Activated CD4-positive, alpha-beta T cell treated with anti-CD3 and anti-CD28 coated beads, Interleukin-2, amount 10 ng/mL, durations not matched to agents 7 days and 5 days (primary cell): ENCODE data around the gene NSFL1C. TPM values are rescaled to one million over a fixed set of nuclear protein-coding genes. Genes with fewer than 3 reads are reported as not detected.
"Not testable (repeated sequence)": the region's sequence is repeated elsewhere in the genome, so short reads cannot be mapped to it uniquely, and the experiment has no call there.

ENCODE experiments used
- CTCF ChIA-PET: fragments of 350-600 bp; sonication (Branson Sonifier 250); formaldehyde crosslinking; loops from one replicate; lab custom pipeline; 2021; ENCODE audit warnings: antibody characterized with exemption; lab: Charles Lee
- POLR2A ChIA-PET: fragments of 350-600 bp; sonication (Branson Sonifier 250); formaldehyde crosslinking; loops from one replicate; lab custom pipeline; 2021; ENCODE audit warnings: antibody characterized with exemption; lab: Charles Lee
- DNase-seq: peaks from one replicate; pipeline ENCODE4 v3.0.0-alpha.2; 2020
- H3K27ac Mint-ChIP-seq: one replicate; pipeline ENCODE4 v1.8.0; 2021; ENCODE audit warnings: mild to moderate bottlenecking, moderate library complexity, mixed read lengths
- H3K27me3 Mint-ChIP-seq: one replicate; pipeline ENCODE4 v1.8.0; 2021; ENCODE audit warnings: mixed read lengths
- H3K36me3 Mint-ChIP-seq: one replicate; pipeline ENCODE4 v1.8.0; 2021; ENCODE audit warnings: low read depth, mixed read lengths
- H3K4me1 Mint-ChIP-seq: one replicate; pipeline ENCODE4 v1.8.0; 2021; ENCODE audit warnings: mixed read lengths
- H3K4me3 Mint-ChIP-seq: one replicate; pipeline ENCODE4 v1.8.0; 2021; ENCODE audit warnings: mild to moderate bottlenecking, moderate library complexity, mixed read lengths
- H3K9me3 Mint-ChIP-seq: one replicate; pipeline ENCODE4 v1.8.0; 2021; ENCODE audit warnings: mixed read lengths
- total RNA-seq, 2 experiments: library from RNA; stranded (reverse); gene quantifications; one replicate each; pipeline ENCODE4 v1.2.3, GENCODE V29; 2021

The NSFL1C gene
- 10 to 100 TPM; 56.5 to 64.8 TPM for total RNA-seq

DNA sequence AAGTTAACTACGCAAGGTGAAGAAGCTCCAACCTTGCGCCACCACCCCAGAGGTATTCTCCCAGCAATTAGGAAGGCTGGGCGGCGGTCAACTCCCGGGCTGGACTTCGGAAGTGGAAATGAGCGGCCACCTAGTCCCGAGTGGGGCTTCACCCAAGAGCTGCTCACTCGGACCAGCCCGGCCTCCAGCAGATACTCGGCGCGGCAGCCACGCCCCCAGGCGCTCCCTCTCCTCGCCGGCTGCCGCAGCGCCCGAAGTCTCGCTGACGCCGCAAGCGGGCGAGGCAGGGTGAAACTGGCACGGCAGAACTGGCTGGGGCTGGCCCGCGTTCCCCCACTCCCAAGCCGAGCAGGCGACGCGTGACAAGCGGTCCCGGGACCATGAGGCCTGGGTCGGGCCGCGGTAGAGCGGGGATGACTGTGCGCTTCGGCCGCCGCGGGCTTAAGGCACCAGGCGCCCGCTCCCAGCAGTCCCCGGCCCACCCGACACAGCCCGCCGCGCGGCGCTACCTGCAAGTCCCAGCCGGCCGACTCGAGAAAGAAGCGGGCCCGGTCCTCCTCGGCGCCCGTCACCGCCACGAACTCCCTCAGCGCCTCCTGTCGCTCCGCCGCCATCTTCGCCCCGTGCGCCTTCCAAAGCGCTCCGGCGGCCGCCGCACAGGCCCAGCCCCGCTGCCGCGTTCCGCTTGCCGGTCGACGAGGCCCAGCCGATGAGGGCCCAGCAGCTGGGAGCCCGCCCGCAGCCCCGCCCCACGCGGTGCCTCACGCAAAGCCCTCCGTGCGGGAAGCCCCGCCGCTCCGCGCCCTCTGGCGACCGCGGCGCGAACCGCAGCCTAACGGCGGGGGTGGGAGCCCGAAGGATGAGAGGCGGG lies at the start of gene NSFL1C:
TSS of gene NSFL1C (minus strand) at position 639 of the 871 bp plus-strand sequence. CDS start at position 614, 25 bp downstream.
- peak within 1 kb of the TSS; percentile 80 for H3K27ac Mint-ChIP-seq

GRCh38 chr20:1513801-1514200 lies 47.2 kb upstream of the NSFL1C start:
- no peaks in the 10 kb centered on the region for H3K36me3 Mint-ChIP-seq
- no peaks in the 10 kb centered on the region for H3K4me1 Mint-ChIP-seq
- ChIA-PET POLR2A (no interaction called here), CTCF (no interaction called here)
- no peak overlapping the region for H3K27ac Mint-ChIP-seq
- no peak overlapping the region for H3K4me3 Mint-ChIP-seq
- peaks cover 16% of the 10 kb centered on the region for H3K27me3 Mint-ChIP-seq
- H3K9me3 Mint-ChIP-seq = peaks cover 13% of the 10 kb centered on the region
- DNase-seq = no peak

More for the DNA sequence above, at the start of gene NSFL1C:
- Mint-ChIP-seq H3K4me3 (peak within 1 kb of the TSS; percentile 81), H3K36me3 (peaks cover 6% of the 10 kb centered on the region), H3K27me3 (peaks cover 16% of the 10 kb centered on the region), H3K4me1 (peaks cover 48% of the 10 kb centered on the region), H3K9me3 (no peaks in the 10 kb centered on the region)
- ChIA-PET CTCF (interaction anchor here (0.6 to 2.7 kb wide), 26 partner anchors 9 to 346 kb away, joined by 3 to 13 read pairs (median 3); partner anchors contain the start of gene FKBP1A), POLR2A (no interaction called here)
- DNase-seq = peak; percentile 96

- Mint-ChIP-seq H3K9me3 (peaks cover 10% of the 10 kb centered on the region), H3K27ac (no peak overlapping the region), H3K27me3 (peaks cover 23% of the 10 kb centered on the region), H3K36me3 (no peaks in the 10 kb centered on the region), H3K4me3 (no peak overlapping the region), H3K4me1 (no peaks in the 10 kb centered on the region)
- POLR2A ChIA-PET = no interaction called here
- DNase-seq = peak; percentile 51
- CTCF ChIA-PET = interaction anchor here (0.9 to 3.1 kb wide), 8 partner anchors 9 to 268 kb away, joined by 3 to 17 read pairs (median 4); no protein-coding TSS in a partner anchor
Observed at GRCh38 chr20:1509237-1509636, 42.6 kb upstream of the NSFL1C start.

DNA sequence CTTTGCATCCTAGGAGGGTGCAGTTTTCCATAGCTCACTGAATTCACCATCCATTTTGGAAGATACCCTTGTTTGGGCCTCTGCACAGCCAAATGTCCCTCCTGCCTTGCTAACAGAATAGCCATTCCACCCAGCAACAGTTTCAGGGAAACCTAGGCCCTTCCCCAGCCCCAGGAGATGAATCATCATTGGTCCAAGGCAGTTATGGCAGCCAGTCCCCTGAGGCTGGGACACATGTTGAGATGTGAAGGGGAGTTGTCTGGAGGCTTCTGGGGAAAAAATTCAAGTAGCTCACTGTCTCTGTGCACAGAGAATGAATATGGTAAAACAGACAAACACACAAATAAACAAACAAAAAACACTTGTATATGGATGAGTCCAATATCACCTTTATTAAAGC lies 41.9 kb upstream of the NSFL1C start:
- Mint-ChIP-seq H3K27me3 (peaks cover 21% of the 10 kb centered on the region), H3K36me3 (no peaks in the 10 kb centered on the region), H3K4me1 (peaks cover 2% of the 10 kb centered on the region), H3K4me3 (no peak overlapping the region), H3K9me3 (peaks cover 8% of the 10 kb centered on the region), H3K27ac (no peak overlapping the region)
- CTCF ChIA-PET = interaction anchor here (0.9 to 3.1 kb wide), 8 partner anchors 8 to 269 kb away, joined by 3 to 17 read pairs (median 4); partner anchors contain the start of gene NSFL1C
- DNase-seq = no peak
- POLR2A ChIA-PET = no interaction called here

GRCh38 chr20:1507276-1507675 lies 40.6 kb upstream of the NSFL1C start:
- POLR2A ChIA-PET = no interaction called here
- H3K27me3 Mint-ChIP-seq = peaks cover 24% of the 10 kb centered on the region
- peaks cover 4% of the 10 kb centered on the region for H3K4me1 Mint-ChIP-seq
- no peak overlapping the region for H3K27ac Mint-ChIP-seq
- no peak overlapping the region for H3K4me3 Mint-ChIP-seq
- CTCF ChIA-PET = interaction anchor here (0.5 to 2.8 kb wide), 4 partner anchors 23 to 692 kb away, joined by 3 to 8 read pairs (median 4); partner anchors contain the start of gene NSFL1C
- H3K9me3 Mint-ChIP-seq = no peaks in the 10 kb centered on the region
- H3K36me3 Mint-ChIP-seq = no peaks in the 10 kb centered on the region
- DNase-seq = no peak

DNA sequence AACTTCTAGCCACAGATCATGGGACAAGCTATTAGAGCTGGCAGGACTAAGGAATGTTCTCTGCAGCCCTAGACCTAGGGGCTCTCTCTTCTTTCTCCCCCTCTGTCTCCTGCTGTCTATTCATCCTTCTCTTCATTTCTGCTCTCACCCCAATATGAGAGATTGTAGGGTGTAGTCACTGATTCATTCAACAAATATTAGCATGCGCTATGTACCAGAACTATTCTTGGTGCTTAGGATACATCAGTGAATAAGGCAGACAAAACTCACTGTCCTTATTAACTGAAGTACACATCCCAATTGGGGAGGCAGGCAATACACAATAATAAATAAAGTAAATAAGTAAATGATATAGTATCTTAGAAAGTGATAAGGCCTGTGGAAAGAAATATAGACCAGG lies 39.2 kb upstream of the NSFL1C start:
- Mint-ChIP-seq H3K4me3 (no peak overlapping the region), H3K27ac (no peak overlapping the region), H3K4me1 (peaks cover 4% of the 10 kb centered on the region), H3K36me3 (no peaks in the 10 kb centered on the region), H3K27me3 (peaks cover 23% of the 10 kb centered on the region), H3K9me3 (no peaks in the 10 kb centered on the region)
- CTCF ChIA-PET = interaction anchor here (1.1 to 2.8 kb wide), 3 partner anchors 30 to 39 kb away, joined by 3 to 8 read pairs (median 5); partner anchors contain the start of gene NSFL1C
- no peak for DNase-seq
- POLR2A ChIA-PET = no interaction called here

- no peaks in the 10 kb centered on the region for H3K9me3 Mint-ChIP-seq
- H3K36me3 Mint-ChIP-seq = no peaks in the 10 kb centered on the region
- H3K27me3 Mint-ChIP-seq = peaks cover 25% of the 10 kb centered on the region
- no peak for DNase-seq
- CTCF ChIA-PET = interaction anchor here (2.2 kb wide), 1 partner anchor 271 kb away, joined by 9 read pairs; no protein-coding TSS in a partner anchor
- POLR2A ChIA-PET = no interaction called here
- H3K4me1 Mint-ChIP-seq = peaks cover 7% of the 10 kb centered on the region
- H3K4me3 Mint-ChIP-seq = no peak overlapping the region
- H3K27ac Mint-ChIP-seq = no peak overlapping the region
Observed at GRCh38 chr20:1505361-1505760, 38.7 kb upstream of the NSFL1C start.

GRCh38 chr20:1503564-1504227 lies 37.0 kb upstream of the NSFL1C start:
- peaks cover 8% of the 10 kb centered on the region for H3K4me1 Mint-ChIP-seq
- CTCF ChIA-PET = interaction anchor here (0.6 to 2.2 kb wide), 14 partner anchors 8 to 598 kb away, joined by 3 to 9 read pairs (median 4); partner anchors contain the start of gene NSFL1C
- no peak overlapping the region for H3K27ac Mint-ChIP-seq
- H3K27me3 Mint-ChIP-seq = peaks cover 31% of the 10 kb centered on the region
- H3K36me3 Mint-ChIP-seq = no peaks in the 10 kb centered on the region
- POLR2A ChIA-PET = no interaction called here
- DNase-seq = peak; percentile 84
- H3K4me3 Mint-ChIP-seq = no peak overlapping the region
- H3K9me3 Mint-ChIP-seq = no peaks in the 10 kb centered on the region

DNA sequence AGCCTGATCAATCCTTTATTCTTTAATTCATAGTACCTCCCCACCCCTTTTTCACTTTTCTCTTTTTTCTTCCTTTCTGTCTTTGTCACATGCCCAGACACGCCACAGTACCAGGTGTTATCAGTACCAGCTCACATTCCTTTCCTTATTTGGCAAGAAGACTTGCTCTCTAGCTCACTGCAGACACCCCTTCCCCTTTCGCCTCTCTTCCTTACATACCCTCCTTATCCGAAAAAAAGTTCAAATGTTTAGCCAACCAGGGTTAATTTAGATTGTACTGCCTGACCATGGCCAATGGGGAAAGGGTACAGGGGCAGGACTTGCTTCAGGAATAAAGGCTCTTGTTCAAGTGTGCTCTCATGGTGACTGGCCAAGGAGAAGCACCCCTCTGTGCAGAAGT lies 33.8 kb upstream of the NSFL1C start:
- H3K9me3 Mint-ChIP-seq = no peaks in the 10 kb centered on the region
- no peak overlapping the region for H3K27ac Mint-ChIP-seq
- POLR2A ChIA-PET = no interaction called here

DNA sequence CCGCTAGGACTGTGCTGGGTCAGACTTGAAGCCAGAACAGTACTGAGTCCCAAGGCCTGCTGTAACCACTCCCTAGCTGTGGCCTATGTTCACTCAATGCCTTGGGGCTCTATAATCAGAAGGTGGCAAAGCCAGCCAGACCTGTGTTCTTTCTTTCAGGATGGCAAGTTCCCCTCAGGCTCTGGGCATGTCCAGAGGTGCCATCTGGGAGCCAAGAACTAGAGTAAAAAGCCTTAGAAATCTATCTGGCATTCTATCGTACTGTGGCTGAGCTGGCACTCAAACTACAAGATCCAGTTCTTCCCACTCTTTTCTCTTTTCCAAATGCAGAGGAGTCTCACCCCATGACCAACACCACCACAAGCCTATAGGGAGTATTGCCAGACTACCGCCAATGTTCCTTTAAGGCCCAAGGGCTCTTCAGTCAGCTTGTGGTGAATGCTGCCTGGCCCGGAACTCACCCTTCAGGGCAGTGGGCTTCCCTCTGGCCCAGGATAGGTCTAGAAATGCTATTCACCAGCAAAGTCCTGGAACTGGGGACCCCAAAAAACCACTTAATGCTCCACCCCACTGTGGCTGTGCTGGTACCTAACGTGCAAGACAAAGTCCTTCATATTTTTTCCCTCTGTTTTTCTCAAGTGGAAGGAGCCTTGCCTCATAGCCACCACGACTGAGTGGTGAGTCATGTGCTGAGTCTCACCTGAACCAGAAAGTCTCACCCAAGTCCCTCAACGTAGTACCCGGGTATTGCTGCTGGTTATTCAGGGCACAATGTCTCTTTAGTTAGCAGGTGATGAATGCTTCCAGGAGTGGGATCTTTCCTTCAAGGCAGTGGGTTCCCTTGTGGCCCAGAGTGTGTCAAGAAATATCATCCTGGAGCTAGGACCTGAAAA lies 33.1 kb upstream of the NSFL1C start:
- ChIA-PET CTCF (interaction anchor here (1.1 kb wide), 2 partner anchors 9 to 235 kb away, joined by 3 to 4 read pairs; no protein-coding TSS in a partner anchor), POLR2A (no interaction called here)
- no peak overlapping the region for H3K4me3 Mint-ChIP-seq
- H3K4me1 Mint-ChIP-seq = peaks cover 8% of the 10 kb centered on the region
- H3K27me3 Mint-ChIP-seq = peaks cover 54% of the 10 kb centered on the region
- H3K9me3 Mint-ChIP-seq = no peaks in the 10 kb centered on the region
- no peak overlapping the region for H3K27ac Mint-ChIP-seq
- H3K36me3 Mint-ChIP-seq = no peaks in the 10 kb centered on the region
- DNase-seq = no peak

More for the DNA sequence above, 33.8 kb upstream of the NSFL1C start:
- peaks cover 8% of the 10 kb centered on the region for H3K4me1 Mint-ChIP-seq
- H3K4me3 Mint-ChIP-seq = no peak overlapping the region
- DNase-seq = no peak
- CTCF ChIA-PET = interaction anchor here (1.1 kb wide), 2 partner anchors 8 to 234 kb away, joined by 3 to 4 read pairs; no protein-coding TSS in a partner anchor
- H3K36me3 Mint-ChIP-seq = no peaks in the 10 kb centered on the region
- peaks cover 49% of the 10 kb centered on the region for H3K27me3 Mint-ChIP-seq

- POLR2A ChIA-PET, H3K36me3 Mint-ChIP-seq, H3K4me3 Mint-ChIP-seq, H3K27ac Mint-ChIP-seq, H3K9me3 Mint-ChIP-seq, DNase-seq: not testable (repeated sequence)
- H3K4me1 Mint-ChIP-seq = peaks cover 13% of the 10 kb centered on the region
- CTCF ChIA-PET = interaction anchor here (0.8 kb wide), 1 partner anchor 21 kb away, joined by 3 read pairs; no protein-coding TSS in a partner anchor
- H3K27me3 Mint-ChIP-seq = peaks cover 63% of the 10 kb centered on the region
Observed at GRCh38 chr20:1497371-1497770, 30.7 kb upstream of the NSFL1C start.

DNA sequence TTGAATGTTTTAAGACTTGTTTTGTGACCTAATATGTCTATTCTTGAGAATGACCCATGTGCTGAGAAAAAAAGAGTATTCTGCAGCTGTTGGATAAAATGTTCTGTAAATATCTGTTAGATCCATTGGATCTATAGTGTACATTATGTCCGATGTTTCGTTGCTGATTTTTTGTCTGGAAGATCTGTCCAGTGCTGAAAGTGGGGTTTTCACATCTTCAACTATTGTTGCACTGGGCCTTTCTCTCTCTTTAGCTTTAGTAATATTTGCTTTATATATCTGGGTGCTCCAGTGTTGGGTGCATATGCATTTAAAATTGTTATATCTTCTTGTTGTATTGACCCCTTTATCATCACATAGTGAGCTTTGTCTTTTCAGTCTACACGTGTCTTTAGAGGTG lies 30.3 kb upstream of the NSFL1C start:
- Mint-ChIP-seq H3K36me3 (no peaks in the 10 kb centered on the region), H3K27me3 (peaks cover 60% of the 10 kb centered on the region), H3K27ac (no peak overlapping the region), H3K9me3 (peaks cover 4% of the 10 kb centered on the region), H3K4me3 (no peak overlapping the region), H3K4me1 (peaks cover 17% of the 10 kb centered on the region)
- CTCF ChIA-PET = no interaction called here
- DNase-seq = no peak
- POLR2A ChIA-PET = no interaction called here
